Kidney (tissue), 14 donors: ENCODE measurements around the gene GOLT1A. TPM values are rescaled to one million over a fixed set of nuclear protein-coding genes. Genes with fewer than 3 reads are reported as not detected.
"Not testable (repeated sequence)": the region's sequence is repeated elsewhere in the genome, so short reads cannot be mapped to it uniquely, and the experiment has no call there.

Experiments
- DNase-seq, 5 donors: peaks; one replicate each; pipeline ENCODE4 v3.0.0-alpha.2; 2013 to 2020
- FAIRE-seq: peaks from 2 replicates; lab custom pipeline; 2012; peaks lifted over from hg19 to GRCh38; lab: Jason Lieb, UNC
- H3K27ac ChIP-seq, 2 donors: one replicate each; pipeline ENCODE4 v1.7.0; 2013; ENCODE audit warnings: low read depth in 2 of 2, low read length in 2 of 2, inconsistent platforms in 1 of 2
- H3K27me3 ChIP-seq: one replicate; pipeline ENCODE4 v1.7.1; 2013; ENCODE audit warnings: low read length, inconsistent platforms; ENCODE audit not compliant: control insufficient read depth, insufficient read depth
- H3K36me3 ChIP-seq, 3 donors: one replicate each; pipeline versions ENCODE4 v1.7.0 to v1.7.1; 2013; ENCODE audit warnings: low read length in 3 of 3, control low read depth in 1 of 3, inconsistent platforms in 1 of 3; ENCODE audit not compliant: insufficient read depth in 3 of 3, control insufficient read depth in 2 of 3
- H3K4me1 ChIP-seq, 3 donors: one replicate each; pipeline versions ENCODE4 v1.7.0 to v1.7.1; 2013; ENCODE audit warnings: low read length in 3 of 3, inconsistent platforms in 1 of 3, low read depth in 1 of 3; ENCODE audit not compliant: control insufficient read depth in 2 of 3, insufficient read depth in 2 of 3
- H3K4me3 ChIP-seq, 3 donors: one replicate each; pipeline versions ENCODE4 v1.7.0 to v1.8.1; 2013; ENCODE audit warnings: low read length in 3 of 3, control low read depth in 1 of 3, inconsistent platforms in 1 of 3
- H3K9ac ChIP-seq, 3 donors: one replicate each; pipeline versions ENCODE4 v1.7.0 to v1.7.1; 2013; ENCODE audit warnings: low read length in 3 of 3, control low read depth in 1 of 3, inconsistent platforms in 1 of 3
- H3K9me3 ChIP-seq, 3 donors: one replicate each; pipeline versions ENCODE4 v1.7.0 to v1.7.1; 2013; ENCODE audit warnings: low read length in 3 of 3, control low read depth in 1 of 3, inconsistent platforms in 1 of 3; ENCODE audit not compliant: control insufficient read depth in 2 of 3, insufficient read depth in 1 of 3
- CTCF ChIP-seq: IDR thresholded peaks from 3 replicates; pipeline ENCODE4 v1.5.1; 2012; ENCODE audit warnings: mild to moderate bottlenecking, moderate library complexity, borderline replicate concordance; ENCODE audit not compliant: insufficient read depth; ENCODE audit errors: extremely low read depth
- intact Hi-C: fragments of 100-400 bp; cut with DNase I; formaldehyde crosslinking; loops from one replicate; pipeline ENCODE4 v1.11.1; 2022
- polyA plus RNA-seq: library from polyadenylated mRNA; stranded (reverse); fragments of 350-450 nt; fragmentation: Illumina TruSeq; extraction: RNeasy Lipid Tissue Mini Kit (QIAGEN cat#74804); gene quantifications from one replicate; pipeline ENCODE4 v1.2.3, GENCODE V29; 2014; ENCODE audit warnings: low read depth, low replicate concordance; ENCODE audit not compliant: insufficient read depth
- total RNA-seq: library from RNA; stranded (reverse); fragmentation: NEBNext Ultra II Directional; extraction: Animal tissue kit (Norgen Biotek cat#: 25700); gene quantifications from one replicate; pipeline ENCODE4 v1.2.1, GENCODE V29; 2021
- donor health status: control.
- donor health status: control.
- donor health status: control.
- donor health status: control.
- donor health status: control.
- donor health status: DM: yes; HTN: yes; CAD: no.
- donor health status: Normal renal cell carcinoma (clear cell type).

GOLT1A gene
- total and polyA plus RNA-seq, 2 donors from 2014 or later, result 8.9 to 47.7 TPM

GRCh38 chr1:204237515-204237914, 23.7 kb upstream of the GOLT1A start:
- H3K9me3 ChIP-seq, intact Hi-C loops, DNase-seq, H3K4me3 ChIP-seq, FAIRE-seq, H3K27ac ChIP-seq, H3K4me1 ChIP-seq, H3K27me3 ChIP-seq, H3K9ac ChIP-seq: not testable (repeated sequence)
- H3K36me3 ChIP-seq, result peaks cover 2 to 47% (median 34%) of the 10 kb centered on the region in 3 donors

GRCh38 chr1:204232526-204232925, 18.7 kb upstream of the GOLT1A start:
- H3K36me3 ChIP-seq, result peaks cover 7 to 63% (median 25%) of the 10 kb centered on the region in 3 donors
- H3K4me3 ChIP-seq, result no peak overlapping the region
- H3K27me3 ChIP-seq, result no peaks in the 10 kb centered on the region
- H3K27ac ChIP-seq, result no peak overlapping the region
- intact Hi-C loops, result no loop called here
- H3K9ac ChIP-seq, result no peak overlapping the region
- no peak for FAIRE-seq
- H3K9me3 ChIP-seq, result no peaks in the 10 kb centered on the region
- no peak for TF ChIP-seq CTCF
- no peak for DNase-seq
- H3K4me1 ChIP-seq, result peaks cover 0 to 2% (median 0%) of the 10 kb centered on the region in 3 donors

- peaks cover 0 to 20% (median 19%) of the 10 kb centered on the region in 3 donors for H3K4me1 ChIP-seq
- H3K9me3 ChIP-seq, result no peaks in the 10 kb centered on the region
- DNase-seq (no peak), FAIRE-seq (no peak)
- H3K27ac ChIP-seq, result no peak overlapping the region
- H3K36me3 ChIP-seq, result peaks cover 5 to 52% (median 30%) of the 10 kb centered on the region in 3 donors
- TF ChIP-seq CTCF, result no peak
- intact Hi-C loops, result no loop called here
- no peak overlapping the region for H3K9ac ChIP-seq
- no peak overlapping the region for H3K4me3 ChIP-seq
- H3K27me3 ChIP-seq, result no peaks in the 10 kb centered on the region
These were observed 16.4 kb upstream of the GOLT1A start for GRCh38 chr1:204230211-204230610.

GRCh38 chr1:204228896-204229295, 15.1 kb upstream of the GOLT1A start:
- Histone ChIP-seq H3K9ac (no peak overlapping the region), H3K9me3 (no peaks in the 10 kb centered on the region), H3K27ac (no peak overlapping the region), H3K36me3 (peaks cover 5 to 50% (median 30%) of the 10 kb centered on the region in 3 donors), H3K4me1 (peaks cover 0 to 20% (median 19%) of the 10 kb centered on the region in 3 donors), H3K27me3 (no peaks in the 10 kb centered on the region), H3K4me3 (no peak overlapping the region)
- no peak for DNase-seq
- intact Hi-C loops, result no loop called here
- no peak for TF ChIP-seq CTCF
- FAIRE-seq, result no peak
